CD14-positive monocyte (primary cell): Measurements from ENCODE around the gene AGBL1. TPM values are rescaled to one million over a fixed set of nuclear protein-coding genes. Genes with fewer than 3 reads are reported as not detected.

Source experiments
- DNase-seq, 3 donors: peaks; one replicate each; pipeline ENCODE4 v3.0.0-alpha.2; 2011 to 2022
- H2AFZ ChIP-seq: 2 replicates; pipeline ENCODE4 v1.6.0; 2012; ENCODE audit warnings: mild to moderate bottlenecking, low read depth, low read length, inconsistent platforms; ENCODE audit not compliant: insufficient read depth, poor library complexity, severe bottlenecking
- H3K27ac ChIP-seq, 2 donors: 1 replicate in 1 of 2; 2 replicates in 1 of 2; pipeline ENCODE4 v1.5.1; 2012 to 2013; ENCODE audit warnings: low read length in 2 of 2, control low read depth in 1 of 2, inconsistent platforms in 1 of 2, low read depth in 1 of 2, mild to moderate bottlenecking in 1 of 2
- H3K27me3 ChIP-seq, 2 donors: one replicate each; pipeline versions ENCODE4 v1.6.0 to v1.6.1; 2011 to 2013; ENCODE audit warnings: low read length in 2 of 2; ENCODE audit not compliant: control insufficient read depth in 2 of 2, insufficient read depth in 2 of 2
- H3K36me3 ChIP-seq, 2 donors: replicated peaks in 1 of 2; 1 replicate in 1 of 2; 2 replicates in 1 of 2; pipeline versions ENCODE4 v1.5.1 to v1.6.1; 2012 to 2013; ENCODE audit warnings: low read length in 2 of 2, control low read depth in 1 of 2, inconsistent platforms in 1 of 2, mild to moderate bottlenecking in 1 of 2; ENCODE audit not compliant: insufficient read depth in 2 of 2, control insufficient read depth in 1 of 2
- H3K4me1 ChIP-seq, 2 donors: 1 replicate in 1 of 2; 2 replicates in 1 of 2; pipeline versions ENCODE4 v1.5.1 to v1.6.1; 2012 to 2013; ENCODE audit warnings: low read length in 2 of 2, control low read depth in 1 of 2, inconsistent platforms in 1 of 2, mild to moderate bottlenecking in 1 of 2, moderate library complexity in 1 of 2; ENCODE audit not compliant: insufficient read depth in 2 of 2, control insufficient read depth in 1 of 2
- H3K4me2 ChIP-seq: replicated peaks from 2 replicates; pipeline ENCODE3; 2012; ENCODE audit warnings: low read length, moderate library complexity, mild to moderate bottlenecking; ENCODE audit not compliant: poor library complexity, severe bottlenecking; ENCODE audit errors: extremely low read depth
- H3K4me3 ChIP-seq, 3 experiments: fragments of 200-600 bp in 1 of 3; sonication (generic) in 1 of 3; replicated peaks in 1 of 3; 1 replicate in 2 of 3; 2 replicates in 1 of 3; pipeline ENCODE4 v1.5.1; 2011 to 2013; ENCODE audit warnings: low read length in 3 of 3, mild to moderate bottlenecking in 3 of 3, control low read depth in 2 of 3, low read depth in 2 of 3, inconsistent platforms in 1 of 3, moderate library complexity in 1 of 3
- H3K79me2 ChIP-seq: 2 replicates; pipeline ENCODE4 v1.6.0; 2012; ENCODE audit warnings: mild to moderate bottlenecking, control low read depth, inconsistent platforms, low read length, moderate library complexity; ENCODE audit not compliant: insufficient read depth
- H3K9ac ChIP-seq: 2 replicates; pipeline ENCODE4 v1.6.0; 2017; ENCODE audit warnings: low read length, mild to moderate bottlenecking; ENCODE audit not compliant: insufficient read depth, poor library complexity, severe bottlenecking
- H3K9me3 ChIP-seq, 2 donors: replicated peaks in 1 of 2; 1 replicate in 1 of 2; 2 replicates in 1 of 2; pipeline versions ENCODE4 v1.5.1 to v1.6.1; 2012 to 2013; ENCODE audit warnings: low read length in 2 of 2, control low read depth in 1 of 2; ENCODE audit not compliant: control insufficient read depth in 1 of 2, insufficient read depth in 1 of 2
- H4K20me1 ChIP-seq: 2 replicates; pipeline ENCODE4 v1.6.0; 2012; ENCODE audit warnings: mild to moderate bottlenecking, low read length, control low read depth, moderate library complexity; ENCODE audit not compliant: insufficient read depth
- H3K27ac Mint-ChIP-seq, 7 donors: one replicate each; pipeline ENCODE4 v1.8.0; 2020; ENCODE audit warnings: mild to moderate bottlenecking in 7 of 7, mixed read lengths in 7 of 7, moderate library complexity in 6 of 7, inconsistent platforms in 2 of 7
- H3K27me3 Mint-ChIP-seq, 3 donors: one replicate each; pipeline ENCODE4 v1.8.0; 2021 to 2022; ENCODE audit warnings: low read depth in 3 of 3, mild to moderate bottlenecking in 3 of 3, mixed read lengths in 3 of 3, moderate library complexity in 3 of 3, inconsistent platforms in 1 of 3
- H3K36me3 Mint-ChIP-seq, 2 donors: one replicate each; pipeline ENCODE4 v1.8.0; 2020; ENCODE audit warnings: mixed read lengths in 2 of 2, inconsistent platforms in 1 of 2, mild to moderate bottlenecking in 1 of 2
- H3K4me1 Mint-ChIP-seq: one replicate; pipeline ENCODE4 v1.8.0; 2020; ENCODE audit warnings: mild to moderate bottlenecking, mixed read lengths
- H3K4me3 Mint-ChIP-seq, 2 donors: one replicate each; pipeline ENCODE4 v1.8.0; 2020; ENCODE audit warnings: mild to moderate bottlenecking in 2 of 2, mixed read lengths in 2 of 2, moderate library complexity in 1 of 2
- H3K9me3 Mint-ChIP-seq, 7 donors: one replicate each; pipeline ENCODE4 v1.8.0; 2020 to 2022; ENCODE audit warnings: mixed read lengths in 7 of 7, mild to moderate bottlenecking in 6 of 7, moderate library complexity in 6 of 7, inconsistent platforms in 2 of 7
- CTCF ChIP-seq: fragments of 200-600 bp; IDR thresholded peaks from one replicate; pipeline ENCODE4 v1.8.0; 2022; ENCODE audit warnings: antibody characterized with exemption, mild to moderate bottlenecking
- WGBS: methylation state at CpG from one replicate; pipeline ENCODE4 v1.1.5; 2013; ENCODE audit warnings: missing lambda C conversion rate; ENCODE audit not compliant: insufficient coverage; 5-methylcytosine and 5-hydroxymethylcytosine counted together
- intact Hi-C, 2 donors: fragments of 100-400 bp; cut with micrococcal nuclease; formaldehyde crosslinking; loops; one replicate each; pipeline versions ENCODE4 v1.15.0 to v1.15.1; 2023
- polyA plus RNA-seq, 3 donors: library from polyadenylated mRNA; depleted of rRNA in 1 of 3; unstranded in 2 of 3; stranded (reverse) in 1 of 3; fragments of 300-500 nt in 2 of 3; fragments of >200 nt in 1 of 3; fragmentation: Illumina TruSeq in 2 of 3; gene quantifications; 1 replicate in 2 of 3; 2 replicates in 1 of 3; pipeline ENCODE4 v1.2.3, GENCODE V29; 2012 to 2021

The AGBL1 gene
- polyA plus RNA-seq, 3 donors: not detected

GRCh38 chr15:86392874-86393273, 313.2 kb downstream of the AGBL1 start:
- intact Hi-C loops: no loop called here
- no peaks in the 10 kb centered on the region for H3K4me1 Mint-ChIP-seq

GRCh38 chr15:86394866-86395265, 315.2 kb downstream of the AGBL1 start:
- Histone ChIP-seq H4K20me1 (no peaks in the 10 kb centered on the region), H2AFZ (no peak overlapping the region), H3K27ac (no peak overlapping the region), H3K27me3 (no peaks in the 10 kb centered on the region), H3K4me1 (no peaks in the 10 kb centered on the region), H3K9ac (no peak overlapping the region), H3K9me3 (peaks cover 0 to 4% of the 10 kb centered on the region in 2 donors), H3K4me2 (no peak overlapping the region), H3K36me3 (no peaks in the 10 kb centered on the region), H3K79me2 (no peaks in the 10 kb centered on the region), H3K4me3 (no peak overlapping the region)
- WGBS: no CpG with 5 or more reads among the region's 1 CpG
- no peaks in the 10 kb centered on the region for H3K36me3 Mint-ChIP-seq
- H3K4me1 Mint-ChIP-seq: no peaks in the 10 kb centered on the region
- H3K27ac Mint-ChIP-seq: no peak overlapping the region
- peaks cover 0 to 7% (median 0%) of the 10 kb centered on the region in 7 donors for H3K9me3 Mint-ChIP-seq
- H3K27me3 Mint-ChIP-seq: no peaks in the 10 kb centered on the region
- DNase-seq: no peak
- intact Hi-C loops: no loop called here
- H3K4me3 Mint-ChIP-seq: no peak overlapping the region
- no peak for TF ChIP-seq CTCF

More at GRCh38 chr15:86392874-86393273, 313.2 kb downstream of the AGBL1 start:
- no peak overlapping the region for H3K27ac ChIP-seq
- TF ChIP-seq CTCF: no peak
- H3K9ac ChIP-seq: no peak overlapping the region
- peaks cover 0 to 4% of the 10 kb centered on the region in 2 donors for H3K9me3 ChIP-seq
- Mint-ChIP-seq H3K4me3 (no peak overlapping the region), H3K36me3 (no peaks in the 10 kb centered on the region), H3K27ac (no peak overlapping the region), H3K9me3 (peaks cover 0 to 7% (median 0%) of the 10 kb centered on the region in 7 donors), H3K27me3 (no peaks in the 10 kb centered on the region)
- no peak overlapping the region for H3K4me3 ChIP-seq
- no peaks in the 10 kb centered on the region for H3K4me1 ChIP-seq
- H3K36me3 ChIP-seq: no peaks in the 10 kb centered on the region
- H3K27me3 ChIP-seq: no peaks in the 10 kb centered on the region
- H4K20me1 ChIP-seq: no peaks in the 10 kb centered on the region
- no peak overlapping the region for H3K4me2 ChIP-seq
- no peaks in the 10 kb centered on the region for H3K79me2 ChIP-seq
- H2AFZ ChIP-seq: no peak overlapping the region
- DNase-seq: no peak
- no CpG with 5 or more reads among the region's 2 CpGs for WGBS
